GM21529 (cell line): ENCODE results near the gene TPRG1L.
"Not testable (repeated sequence)": the region's sequence is repeated elsewhere in the genome, so short reads cannot be mapped to it uniquely, and the experiment has no call there.

Experiments used
- ATAC-seq: cut with Tn5 transposase; IDR thresholded peaks from one replicate; pipeline ENCODE4 v1.9.1; 2021; ENCODE audit not compliant: unreplicated experiment

The TPRG1L gene

GRCh38 chr1:3607703-3608065 is 17.1 kb upstream of the TPRG1L start:
- no peak for ATAC-seq

GRCh38 chr1:3608154-3608553 is 16.7 kb upstream of the TPRG1L start:
- no peak for ATAC-seq

- ATAC-seq, result no peak
Measured at GRCh38 chr1:3609016-3609768, 15.6 kb upstream of the TPRG1L start.

GRCh38 chr1:3609769-3610526 is 14.9 kb upstream of the TPRG1L start:
- ATAC-seq, result no peak

GRCh38 chr1:3610527-3611169 is 14.2 kb upstream of the TPRG1L start:
- no peak for ATAC-seq

- no peak for ATAC-seq
Measured at GRCh38 chr1:3611170-3612019, 13.4 kb upstream of the TPRG1L start, which contains the start of gene MEGF6. TSS of gene MEGF6 (minus strand) at chr1:3611508. CDS start at chr1:3611268, 240 bp downstream.

GRCh38 chr1:3612123-3612522 is 12.7 kb upstream of the TPRG1L start:
- no peak for ATAC-seq

- no peak for ATAC-seq
Measured at GRCh38 chr1:3614755-3615742, 9.8 kb upstream of the TPRG1L start.

- no peak for ATAC-seq
Measured at GRCh38 chr1:3616861-3617260, 8.0 kb upstream of the TPRG1L start.

- ATAC-seq, result no peak
Measured at GRCh38 chr1:3617806-3618345, 6.9 kb upstream of the TPRG1L start.

GRCh38 chr1:3618531-3618880 is 6.3 kb upstream of the TPRG1L start:
- ATAC-seq, result no peak

- ATAC-seq, result peak; percentile 73
Measured at GRCh38 chr1:3618881-3619671, 5.7 kb upstream of the TPRG1L start.

- ATAC-seq, result no peak
Measured at GRCh38 chr1:3620708-3621107, 4.1 kb upstream of the TPRG1L start.

- not testable (repeated sequence) for ATAC-seq
Measured at GRCh38 chr1:3621151-3621671, 3.6 kb upstream of the TPRG1L start.

GRCh38 chr1:3622102-3622501 is 2.7 kb upstream of the TPRG1L start:
- ATAC-seq, result not testable (repeated sequence)

- ATAC-seq, result no peak
Measured at GRCh38 chr1:3623441-3624199, 1.2 kb upstream of the TPRG1L start.

GRCh38 chr1:3625151-3625907 is 514 bp downstream of the TPRG1L start:
- ATAC-seq, result peak; percentile 11
